HG03045 (cell line): ENCODE measurements around the gene TBC1D22A.
"Not testable (repeated sequence)": the region's sequence is repeated elsewhere in the genome, so short reads cannot be mapped to it uniquely, and the experiment has no call there.

Source experiments
- ATAC-seq: cut with Tn5 transposase; IDR thresholded peaks from one replicate; pipeline ENCODE4 v1.9.1; 2021; ENCODE audit warnings: mild to moderate bottlenecking, moderate library complexity; ENCODE audit not compliant: unreplicated experiment

Gene TBC1D22A

DNA sequence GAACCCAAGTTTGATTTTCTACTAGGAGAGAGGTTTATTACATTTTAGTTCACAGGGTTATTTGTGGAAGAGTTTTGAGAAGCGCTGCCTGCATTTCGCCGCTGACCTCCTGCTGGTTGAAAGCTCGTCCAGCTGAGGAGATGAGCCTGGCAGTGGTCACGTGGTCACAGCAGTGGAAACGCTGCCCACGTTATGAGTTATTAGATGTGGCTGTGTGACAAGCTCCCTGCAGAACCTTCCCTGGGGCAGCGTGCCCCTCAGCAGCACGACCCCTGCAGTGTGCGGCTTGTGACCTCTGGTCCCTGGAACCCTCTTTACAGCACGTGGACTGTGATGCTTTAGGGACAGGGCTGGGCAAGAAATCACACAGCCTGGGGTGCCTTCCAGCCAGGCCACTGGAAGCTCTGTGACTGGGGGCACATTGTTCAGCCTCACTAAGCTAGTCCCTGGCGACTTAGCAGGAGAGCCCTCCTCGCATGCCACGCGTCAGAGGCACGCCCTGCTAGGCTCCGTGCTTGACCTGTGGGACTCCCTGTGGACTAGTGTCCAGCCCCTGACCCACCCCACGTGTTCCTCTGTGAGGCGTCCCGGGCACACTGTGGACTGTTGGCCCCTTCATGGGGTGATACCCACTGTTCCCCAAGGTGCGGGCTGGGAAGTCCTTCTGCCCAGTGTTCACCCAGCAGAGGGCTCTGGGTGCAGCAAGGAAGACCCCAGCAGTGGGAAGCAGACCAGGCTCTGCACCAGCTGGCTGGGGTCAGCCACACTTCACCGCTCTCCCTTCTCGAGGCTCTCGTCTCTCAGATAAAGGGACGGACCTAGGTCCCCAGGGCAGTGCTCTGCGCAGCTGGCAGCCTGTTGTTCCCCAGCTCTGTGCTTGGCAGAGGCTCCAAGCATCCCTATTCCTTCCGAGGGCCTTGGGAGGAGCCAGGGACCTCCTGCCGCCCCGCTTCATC lies 349.5 kb downstream of the TBC1D22A start:
- ATAC-seq = no peak

DNA sequence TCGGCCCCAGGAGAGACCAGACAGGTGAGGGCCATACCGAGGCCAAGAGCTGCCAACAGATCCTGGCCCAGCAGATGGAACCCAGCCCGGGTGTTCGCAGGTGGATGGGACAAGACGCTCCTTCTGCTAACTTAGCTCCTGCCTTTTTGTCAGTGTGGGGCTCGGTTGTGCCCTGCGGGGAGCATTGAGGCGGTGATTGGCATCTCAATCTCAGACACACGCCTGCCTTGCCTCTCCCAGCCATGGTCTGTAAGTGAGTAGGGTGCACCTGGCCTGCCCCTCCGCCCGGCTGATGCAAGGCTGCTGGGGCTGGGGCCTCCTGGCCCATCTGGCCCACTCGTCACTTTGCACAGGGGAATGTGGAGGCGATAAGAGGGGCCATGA lies 350.1 kb downstream of the TBC1D22A start:
- ATAC-seq = no peak

DNA sequence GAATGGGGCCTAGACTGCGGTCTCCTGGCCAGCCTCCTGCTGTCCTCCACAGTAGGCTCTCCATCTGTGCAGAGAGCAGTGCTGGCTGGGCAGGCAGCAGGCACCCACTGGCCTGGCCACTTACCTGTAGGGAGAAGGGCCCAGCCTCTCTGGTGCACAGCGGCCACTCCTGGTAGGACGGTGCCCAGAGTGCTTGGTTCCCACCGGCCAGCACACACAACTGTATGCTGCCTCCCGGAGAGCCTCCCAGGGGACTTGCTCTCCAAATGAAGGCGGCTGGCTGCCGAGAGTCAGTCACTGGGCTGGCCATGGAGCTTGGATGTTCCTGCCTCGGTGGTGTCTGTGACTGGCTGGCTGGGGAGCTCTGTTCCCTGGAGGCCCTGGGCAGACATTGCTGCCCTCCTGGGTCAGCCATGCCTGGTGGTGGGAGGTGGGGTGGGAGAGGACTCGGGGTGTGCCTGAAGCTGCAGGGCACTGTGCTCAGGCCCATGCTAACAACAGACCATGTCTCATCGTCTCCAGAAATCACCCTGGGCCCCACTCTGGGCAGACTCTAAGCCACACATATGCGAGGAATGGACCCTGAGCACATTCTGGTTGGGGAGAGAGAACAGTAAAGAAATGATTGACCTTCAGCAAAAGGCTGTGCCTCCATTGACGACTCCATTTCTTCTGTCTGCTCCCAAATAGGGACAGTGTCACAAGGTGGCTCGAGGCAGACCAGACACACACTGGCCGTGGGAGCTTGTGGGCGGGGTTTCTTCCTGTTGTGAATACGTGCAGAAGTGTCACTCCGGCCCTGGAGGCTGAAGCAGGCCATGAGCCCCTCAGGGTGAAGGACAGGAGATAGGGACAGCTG lies 350.8 kb downstream of the TBC1D22A start:
- ATAC-seq = no peak

DNA sequence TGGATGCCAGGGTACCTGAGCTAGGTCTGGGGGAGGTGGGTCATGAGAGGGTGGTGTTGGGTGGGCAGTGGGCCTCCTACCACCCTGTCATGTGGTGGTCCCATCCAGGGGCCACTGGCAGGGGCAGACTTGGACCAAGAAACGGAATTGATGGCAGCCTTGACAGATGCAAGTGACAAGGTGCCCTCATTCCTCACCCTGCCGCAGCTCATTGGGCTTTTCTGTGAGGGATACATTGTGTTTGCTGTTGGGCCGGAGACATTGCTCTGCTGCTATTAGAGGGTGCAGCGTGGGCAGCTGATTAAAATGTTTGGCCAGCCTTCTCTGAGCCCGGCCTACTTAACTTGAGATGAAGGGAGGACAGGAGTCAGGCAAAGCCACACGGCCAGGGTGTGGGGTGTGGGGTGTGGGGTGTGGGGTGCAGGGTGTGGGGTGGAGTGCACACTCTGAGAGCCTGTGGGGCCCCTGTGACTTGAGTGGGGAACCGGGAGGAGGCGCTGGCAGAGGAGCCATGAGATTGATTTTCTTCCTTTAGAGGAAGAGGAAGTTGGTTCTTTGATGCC lies 351.5 kb downstream of the TBC1D22A start:
- no peak for ATAC-seq

DNA sequence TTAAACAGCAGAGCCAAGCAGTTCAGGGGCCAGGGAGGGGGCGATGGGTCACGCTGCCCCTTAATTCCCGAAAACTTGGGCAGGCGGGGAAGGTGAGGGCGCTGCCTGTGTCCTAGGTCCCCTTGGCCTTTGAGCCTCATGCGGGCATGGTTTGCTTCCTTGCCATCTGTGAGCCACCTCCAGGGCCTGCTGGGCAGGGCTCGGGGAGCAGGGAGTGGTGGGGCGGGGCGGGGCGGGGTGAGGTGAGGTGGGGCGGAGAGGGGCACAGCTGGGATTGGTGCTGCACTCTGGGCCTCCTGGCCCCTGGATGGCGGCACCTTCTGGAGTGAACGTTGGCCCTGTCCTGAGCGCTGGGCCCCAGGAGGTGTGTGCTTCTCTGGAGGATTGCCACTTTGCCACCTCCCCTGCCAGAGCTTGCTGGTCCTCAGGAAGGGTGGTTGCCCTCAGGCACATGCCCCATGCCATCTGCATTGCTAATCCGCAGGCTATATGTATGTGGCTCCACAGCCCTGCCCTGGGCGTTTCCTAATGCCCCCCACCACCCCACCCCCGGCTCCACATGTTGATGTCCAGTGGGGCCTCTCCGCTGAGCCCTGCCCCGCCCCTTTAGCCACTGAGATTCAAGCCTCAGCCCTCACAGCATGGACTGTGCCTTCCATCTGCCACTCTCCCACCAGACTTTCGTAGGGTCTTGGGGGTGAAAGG lies 352.5 kb downstream of the TBC1D22A start:
- no peak for ATAC-seq

DNA sequence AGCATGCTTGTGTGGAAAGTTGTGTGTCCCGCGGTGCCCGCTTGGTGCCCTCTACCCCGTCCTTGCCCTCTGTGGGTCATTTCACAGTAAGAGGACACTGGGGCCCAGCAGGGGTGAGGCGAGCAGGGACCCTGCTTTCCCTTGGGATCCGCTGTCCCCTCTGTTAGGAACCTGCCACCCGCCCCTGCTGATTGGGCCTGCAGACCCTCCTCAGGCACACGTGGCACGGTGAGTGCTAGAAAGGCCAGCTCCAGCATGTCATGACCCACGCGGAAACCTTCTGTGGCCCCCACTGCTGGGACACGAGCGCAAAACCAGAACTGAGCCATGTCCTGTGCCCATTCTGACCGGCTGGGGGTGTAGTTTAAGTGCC lies 353.1 kb downstream of the TBC1D22A start:
- ATAC-seq = no peak

DNA sequence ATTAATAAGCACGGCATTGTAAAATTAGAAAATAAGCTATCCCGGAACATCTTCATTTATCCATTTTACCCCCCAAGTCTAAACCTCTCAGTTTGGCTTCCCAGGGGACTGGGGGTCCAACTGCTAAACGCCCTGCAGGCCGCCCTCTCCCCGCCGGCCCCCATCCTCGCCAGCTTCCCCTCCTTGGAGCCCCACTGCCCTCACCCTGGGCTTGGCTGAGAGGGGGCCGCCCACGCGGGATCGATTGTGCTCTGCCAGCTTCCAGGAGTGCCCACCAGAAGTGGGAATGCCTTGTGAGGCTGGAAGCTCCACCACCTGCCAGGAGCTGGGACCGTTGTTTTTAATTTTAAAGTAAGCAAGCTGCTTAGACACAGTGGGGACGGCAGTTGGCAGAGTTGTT lies 353.5 kb downstream of the TBC1D22A start:
- no peak for ATAC-seq

DNA sequence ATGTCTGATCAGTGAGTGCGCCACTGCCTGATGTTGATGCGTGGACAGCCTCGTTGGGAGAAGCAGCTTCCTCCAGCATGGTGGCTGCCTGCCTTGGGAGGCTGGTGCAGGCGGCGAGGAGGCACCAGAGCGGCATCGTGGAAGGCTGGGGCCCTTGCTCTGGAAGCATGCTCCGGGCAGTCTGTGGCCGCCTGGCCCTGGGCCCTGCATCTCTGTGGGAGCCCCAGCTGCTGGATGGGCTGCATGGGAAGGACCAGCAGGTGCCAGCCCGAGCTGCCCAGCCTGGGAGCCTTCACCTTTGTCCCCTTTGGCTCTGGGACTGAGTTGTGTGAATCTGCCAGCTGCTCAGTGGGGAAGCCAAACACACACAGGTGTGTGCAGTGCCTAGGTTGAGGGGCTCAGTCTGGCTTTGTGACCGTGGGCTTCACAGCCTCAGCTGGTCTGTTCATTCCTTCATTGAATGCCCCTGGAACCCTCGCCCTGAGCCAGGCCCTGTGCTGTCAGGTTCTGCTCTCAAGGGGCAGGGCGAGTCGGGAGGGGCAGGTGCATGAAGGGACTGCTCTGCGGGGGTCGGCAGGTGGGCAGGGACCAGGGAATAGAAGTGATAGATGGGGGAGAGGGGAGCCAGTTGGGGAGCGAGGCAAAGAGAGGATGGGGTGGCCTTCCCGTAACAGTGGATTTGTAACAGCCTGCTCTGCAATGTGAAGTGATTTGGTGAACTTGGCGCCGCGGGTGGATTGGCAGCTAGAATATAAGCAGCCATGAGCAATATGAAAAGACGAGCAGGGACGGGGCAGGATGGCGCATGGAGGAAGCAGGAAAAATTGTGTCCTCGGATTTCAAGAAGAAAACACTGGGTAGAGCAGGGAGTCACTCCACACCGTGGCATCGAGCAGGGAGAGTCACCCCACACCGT lies 354.2 kb downstream of the TBC1D22A start:
- no peak for ATAC-seq

DNA sequence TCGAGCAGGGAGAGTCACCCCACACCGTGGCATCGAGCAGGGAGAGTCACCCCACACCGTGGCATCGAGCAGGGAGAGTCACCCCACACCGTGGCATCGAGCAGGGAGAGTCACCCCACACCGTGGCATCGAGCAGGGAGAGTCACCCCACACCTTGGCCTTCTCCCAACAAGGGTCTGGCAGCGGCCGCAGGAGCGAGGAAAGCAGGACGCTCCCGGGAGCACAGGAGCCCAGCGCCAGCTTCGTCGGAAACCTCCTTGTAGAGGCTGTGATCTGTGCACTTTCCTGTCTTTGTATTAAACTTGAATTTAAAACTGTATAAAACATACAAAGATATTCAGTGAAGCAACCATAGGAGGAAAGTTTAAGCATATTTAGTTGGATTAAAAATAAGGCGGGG lies 355.0 kb downstream of the TBC1D22A start:
- not testable (repeated sequence) for ATAC-seq

DNA sequence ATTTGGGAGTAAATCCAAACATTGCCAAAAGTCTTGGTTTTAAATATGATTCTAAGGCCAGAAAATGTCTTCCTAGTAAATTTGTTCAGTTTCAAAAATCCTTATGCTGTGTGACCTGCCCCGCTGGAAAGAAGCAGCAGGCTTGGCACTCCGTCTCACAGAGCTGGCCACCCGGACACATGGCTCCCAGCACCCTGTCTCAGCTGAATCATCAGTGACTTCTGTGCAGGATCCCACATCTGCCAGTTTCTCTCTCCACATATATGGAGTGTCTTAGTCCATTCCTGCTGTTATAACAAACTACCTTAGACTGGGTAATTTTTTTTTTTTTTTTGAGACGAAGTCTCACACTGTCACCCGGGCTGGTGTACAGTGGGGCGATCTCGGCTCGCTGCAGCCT lies 356.7 kb downstream of the TBC1D22A start:
- no peak for ATAC-seq

DNA sequence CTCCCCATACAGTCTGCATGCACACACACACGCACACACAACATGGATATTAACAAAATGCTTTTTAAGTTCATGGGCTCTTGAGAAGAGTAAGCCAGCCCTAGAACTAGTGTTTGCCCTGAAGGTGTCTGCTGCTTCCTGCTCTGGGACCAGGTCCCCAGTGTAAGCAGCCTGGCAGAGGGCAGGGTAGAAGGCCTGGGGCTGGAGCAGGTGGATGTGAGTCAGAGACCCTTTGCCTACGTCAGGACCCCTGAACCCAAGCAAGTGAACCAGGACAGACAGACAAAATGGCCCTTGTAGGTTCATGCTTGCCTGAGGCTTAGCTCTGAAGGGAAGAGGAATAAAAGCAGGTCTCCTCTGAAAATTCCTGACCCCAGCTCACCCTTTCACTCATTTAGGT lies 357.9 kb downstream of the TBC1D22A start:
- ATAC-seq = no peak

DNA sequence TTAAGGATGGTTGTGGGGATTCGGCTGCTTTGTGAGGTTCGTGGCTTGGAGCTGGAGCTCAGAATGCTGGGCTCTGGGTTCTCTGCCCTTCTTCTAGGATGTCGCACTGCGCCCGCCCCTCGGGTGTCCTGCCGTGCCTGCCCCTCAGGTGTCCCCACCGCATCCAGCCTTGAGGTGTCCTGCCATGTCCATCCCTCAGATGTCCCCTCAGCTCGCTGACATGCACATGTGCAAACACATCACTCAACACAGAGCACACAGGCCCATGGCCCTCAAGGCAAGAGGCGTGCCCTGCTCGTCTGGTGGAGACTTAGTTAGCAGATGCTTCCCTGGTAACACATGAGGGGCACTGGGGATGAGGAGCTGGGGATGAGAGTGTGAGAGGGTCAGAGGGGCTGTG lies 359.3 kb downstream of the TBC1D22A start:
- no peak for ATAC-seq

DNA sequence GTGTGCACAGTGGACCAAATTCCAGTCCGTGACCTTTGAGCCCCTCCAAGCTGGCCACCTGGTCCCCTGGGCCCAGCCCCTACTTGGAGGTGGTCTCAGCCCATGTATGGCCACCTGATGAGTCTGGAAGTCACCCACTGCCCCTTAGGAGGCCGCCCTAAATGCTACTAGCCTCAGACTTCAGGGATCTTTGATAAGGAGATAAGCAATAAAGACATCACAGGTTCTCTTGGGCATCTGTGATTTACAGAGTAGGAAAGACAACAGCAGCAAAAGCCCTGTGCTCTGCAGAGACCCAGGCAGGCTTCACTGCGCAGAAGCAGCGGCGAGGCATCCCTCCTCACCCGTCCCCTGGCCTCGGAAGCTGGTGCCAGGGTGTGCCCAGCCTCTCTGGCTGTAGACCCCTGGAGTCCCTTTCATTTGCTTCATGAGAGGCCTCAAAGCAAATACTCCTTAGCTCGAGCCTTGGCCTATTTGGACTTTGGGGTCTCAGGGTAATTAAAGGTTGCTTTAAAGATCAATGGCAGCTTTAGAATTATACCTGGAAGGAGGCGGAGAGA lies 360.1 kb downstream of the TBC1D22A start:
- ATAC-seq = no peak

DNA sequence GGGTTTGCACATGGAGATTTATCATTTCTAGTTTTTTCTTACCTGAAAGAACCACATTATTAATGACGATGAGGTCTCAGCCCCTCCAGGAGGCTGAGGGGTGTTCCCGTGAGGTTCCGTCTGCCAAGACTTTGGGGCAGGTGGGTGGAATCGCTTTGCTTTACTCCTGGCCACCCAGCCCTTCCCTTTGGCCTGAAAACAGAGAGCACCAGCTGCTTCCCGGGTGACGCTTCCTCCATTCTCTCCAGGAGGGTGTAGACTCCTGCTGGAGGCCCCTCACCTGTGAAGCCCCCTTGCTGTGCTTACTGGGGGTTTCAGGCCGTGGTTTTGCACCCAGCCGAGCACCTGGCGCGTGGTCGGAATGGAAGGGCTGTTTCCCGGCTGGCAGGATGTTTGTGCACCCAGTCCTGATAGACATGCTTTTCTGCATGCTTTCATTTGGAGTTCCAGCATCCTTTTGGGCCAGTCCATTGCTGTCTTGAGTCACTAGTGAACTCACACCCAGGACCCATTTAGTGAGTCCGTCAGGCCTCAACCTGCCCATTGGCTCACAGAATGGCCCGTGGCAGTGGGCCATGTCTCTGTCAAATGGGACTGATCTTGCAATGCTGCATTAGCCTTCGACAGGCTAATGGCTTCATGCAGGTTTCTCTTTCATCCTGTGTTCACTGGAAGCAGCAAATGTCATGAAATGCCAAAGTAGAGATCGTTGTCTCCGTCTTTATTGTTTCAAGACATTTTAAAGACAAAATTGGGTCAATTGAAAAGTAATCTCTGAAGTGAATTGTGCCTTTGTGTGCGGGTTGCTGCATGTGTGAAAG lies 360.8 kb downstream of the TBC1D22A start:
- no peak for ATAC-seq

DNA sequence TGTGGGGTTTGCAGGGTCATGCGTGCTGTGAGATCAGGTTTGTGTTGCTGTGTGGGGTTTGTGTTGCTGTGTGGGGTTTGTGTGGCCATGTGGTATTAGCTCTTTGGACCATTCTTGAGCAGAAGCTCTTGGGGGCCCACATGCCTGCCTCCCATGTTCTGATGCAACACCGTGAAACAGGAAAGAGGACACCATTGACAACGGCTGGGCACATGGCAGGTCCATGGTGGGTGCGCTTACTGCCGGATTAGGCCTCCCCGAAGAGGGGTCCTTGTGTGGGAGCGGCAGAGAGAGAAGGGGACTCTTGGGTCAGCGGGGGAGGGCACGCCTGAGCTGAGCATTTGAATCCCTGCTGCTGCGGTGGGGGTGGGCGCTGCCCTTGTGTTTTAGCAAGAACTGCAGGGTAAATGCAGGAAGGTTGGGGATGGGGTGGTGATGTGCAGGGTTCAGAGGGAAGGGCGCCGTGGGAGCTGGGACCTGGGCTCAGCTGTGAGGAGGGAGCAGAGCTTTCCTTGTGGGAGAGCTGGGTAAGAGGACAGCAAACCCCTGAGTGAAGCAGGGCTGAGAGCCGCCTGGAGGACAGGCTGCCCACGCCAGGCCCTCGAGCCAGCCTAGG lies 361.5 kb downstream of the TBC1D22A start:
- ATAC-seq = no peak

DNA sequence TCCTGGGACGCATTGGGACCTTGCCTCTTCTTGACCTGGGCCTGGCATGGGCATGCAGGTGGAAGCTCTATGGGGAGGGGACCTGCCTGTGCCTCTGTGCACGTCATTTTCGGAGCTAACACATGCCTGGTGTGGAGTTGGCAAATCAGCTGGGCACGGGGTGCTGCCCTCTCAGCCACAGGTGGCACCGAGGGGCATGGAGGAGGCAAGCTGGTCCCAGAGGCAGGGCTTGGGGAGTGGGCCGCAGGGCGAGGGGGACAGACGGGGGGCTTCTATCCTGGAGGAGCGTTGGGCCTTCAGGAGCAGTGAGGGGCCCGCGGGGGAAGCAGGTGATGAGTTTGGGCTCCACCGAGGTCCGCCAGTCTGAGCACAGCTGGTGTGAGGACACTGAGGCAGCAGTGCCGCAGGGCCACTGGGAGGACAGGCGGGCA lies 362.0 kb downstream of the TBC1D22A start:
- no peak for ATAC-seq

DNA sequence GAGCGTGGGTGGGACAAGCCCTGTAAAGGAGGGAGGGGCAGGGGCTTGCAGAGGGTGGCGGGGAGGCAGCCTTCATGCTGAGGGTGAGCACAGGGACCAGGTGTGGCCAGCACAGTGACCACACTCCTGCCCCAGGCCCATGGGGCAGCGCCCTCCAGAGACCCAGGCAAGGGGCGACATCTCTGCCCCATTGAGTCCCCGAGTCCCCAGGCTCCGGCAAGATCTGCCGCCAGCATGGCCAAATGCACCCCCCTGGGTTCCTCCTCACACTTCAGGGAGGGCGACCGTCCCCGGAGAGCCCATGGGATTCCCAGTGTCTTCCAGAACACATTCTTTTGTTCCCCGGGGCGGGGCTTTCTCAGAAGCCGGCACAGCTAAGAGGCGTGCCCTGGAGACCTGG lies 362.5 kb downstream of the TBC1D22A start:
- ATAC-seq = no peak

DNA sequence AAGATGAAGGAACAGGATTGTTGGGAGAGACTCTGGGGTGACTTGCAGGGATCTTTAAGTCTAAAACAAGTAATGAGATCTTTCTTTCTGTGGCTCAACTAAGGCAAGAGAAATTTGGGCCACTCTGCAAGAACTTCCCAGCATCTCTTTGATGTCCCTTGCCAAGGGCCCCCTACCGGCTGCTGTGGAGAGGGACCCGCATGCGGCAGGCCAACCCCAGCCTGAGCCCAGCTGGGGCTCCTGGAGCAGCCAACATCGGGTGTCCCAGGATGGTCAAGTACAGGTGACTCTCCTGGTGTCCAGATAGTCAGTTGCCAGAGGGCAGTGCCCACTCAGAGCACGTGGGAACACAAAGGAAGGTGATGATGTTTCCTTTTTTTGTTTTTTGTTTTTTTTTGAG lies 363.2 kb downstream of the TBC1D22A start:
- ATAC-seq = no peak
